GM19351 (cell line): ENCODE results near the gene TMEM86B.
"Not testable (repeated sequence)": the region's sequence is repeated elsewhere in the genome, so short reads cannot be mapped to it uniquely, and the experiment has no call there.

ENCODE experiments used
- ATAC-seq: cut with Tn5 transposase; IDR thresholded peaks from one replicate; pipeline ENCODE4 v1.9.1; 2021; ENCODE audit warnings: mild to moderate bottlenecking, moderate library complexity; ENCODE audit not compliant: unreplicated experiment

Gene TMEM86B

GRCh38 chr19:55224038-55224665, 4.4 kb downstream of the TMEM86B start:
- ATAC-seq, result no peak

GRCh38 chr19:55223291-55224037, 5.1 kb downstream of the TMEM86B start:
- no peak for ATAC-seq

- ATAC-seq, result no peak
Measured at GRCh38 chr19:55220525-55220924, 8.0 kb downstream of the TMEM86B start.

GRCh38 chr19:55216461-55217198, 11.9 kb downstream of the TMEM86B start:
- no peak for ATAC-seq

- no peak for ATAC-seq
Measured at GRCh38 chr19:55213547-55213946, 15.0 kb downstream of the TMEM86B start.

GRCh38 chr19:55212447-55212846, 16.1 kb downstream of the TMEM86B start:
- ATAC-seq, result no peak

GRCh38 chr19:55209693-55210472, 18.7 kb downstream of the TMEM86B start:
- no peak for ATAC-seq

- no peak for ATAC-seq
Measured at GRCh38 chr19:55208880-55209692, 19.5 kb downstream of the TMEM86B start, which contains the start of gene PTPRH. Gene PTPRH (minus strand): TSS chr19:55209501. CDS start chr19:55209433, 68 bp downstream.

GRCh38 chr19:55206664-55207500, 21.7 kb downstream of the TMEM86B start:
- no peak for ATAC-seq

- not testable (repeated sequence) for ATAC-seq
Measured at GRCh38 chr19:55202199-55202598, 26.4 kb downstream of the TMEM86B start.

- ATAC-seq, result no peak
Measured at GRCh38 chr19:55199620-55200204, 28.9 kb downstream of the TMEM86B start.

- ATAC-seq, result no peak
Measured at GRCh38 chr19:55198651-55199050, 29.9 kb downstream of the TMEM86B start.

GRCh38 chr19:55197528-55197927, 31.0 kb downstream of the TMEM86B start:
- ATAC-seq, result no peak

GRCh38 chr19:55196803-55197202, 31.8 kb downstream of the TMEM86B start:
- no peak for ATAC-seq

GRCh38 chr19:55193481-55193880, 35.1 kb downstream of the TMEM86B start:
- ATAC-seq, result no peak

GRCh38 chr19:55189403-55189835, 39.1 kb downstream of the TMEM86B start:
- no peak for ATAC-seq

GRCh38 chr19:55188625-55189024, 39.9 kb downstream of the TMEM86B start:
- ATAC-seq, result no peak

GRCh38 chr19:55186080-55186479, 42.5 kb downstream of the TMEM86B start:
- no peak for ATAC-seq

- no peak for ATAC-seq
Measured at GRCh38 chr19:55181740-55182139, 46.8 kb downstream of the TMEM86B start.
